HG02870 (cell line): Measurements from ENCODE around the gene ROR1.

Experiments used
- ATAC-seq: cut with Tn5 transposase; IDR thresholded peaks from one replicate; pipeline ENCODE4 v1.9.1; 2021; ENCODE audit warnings: mild to moderate bottlenecking, moderate library complexity; ENCODE audit not compliant: unreplicated experiment

Gene ROR1

GRCh38 chr1:63960326-63960725 lies 186.5 kb downstream of the ROR1 start:
- no peak for ATAC-seq

- no peak for ATAC-seq
Measured at GRCh38 chr1:63966016-63966415, 192.2 kb downstream of the ROR1 start.

GRCh38 chr1:63967901-63968300 lies 194.1 kb downstream of the ROR1 start:
- no peak for ATAC-seq

- ATAC-seq = no peak
Measured at GRCh38 chr1:63968663-63969440, 195.0 kb downstream of the ROR1 start.

GRCh38 chr1:63969441-63969901 lies 195.7 kb downstream of the ROR1 start:
- ATAC-seq = no peak

- no peak for ATAC-seq
Measured at GRCh38 chr1:63971557-63971956, 197.7 kb downstream of the ROR1 start.

GRCh38 chr1:63973005-63973419 lies 199.2 kb downstream of the ROR1 start:
- no peak for ATAC-seq

GRCh38 chr1:63974966-63975365 lies 201.1 kb downstream of the ROR1 start:
- ATAC-seq = no peak

GRCh38 chr1:63975481-63975880 lies 201.7 kb downstream of the ROR1 start:
- no peak for ATAC-seq

GRCh38 chr1:63976006-63976405 lies 202.2 kb downstream of the ROR1 start:
- ATAC-seq = no peak

- ATAC-seq = no peak
Measured at GRCh38 chr1:63977466-63977865, 203.6 kb downstream of the ROR1 start.

GRCh38 chr1:63980740-63981407 lies 207.1 kb downstream of the ROR1 start:
- ATAC-seq = no peak

- ATAC-seq = no peak
Measured at GRCh38 chr1:63981408-63981773, 207.6 kb downstream of the ROR1 start.

GRCh38 chr1:63982201-63982600 lies 208.4 kb downstream of the ROR1 start:
- ATAC-seq = no peak

- ATAC-seq = no peak
Measured at GRCh38 chr1:63983391-63984256, 209.8 kb downstream of the ROR1 start.

- ATAC-seq = no peak
Measured at GRCh38 chr1:63984257-63984929, 210.6 kb downstream of the ROR1 start.

GRCh38 chr1:63984930-63985290 lies 211.1 kb downstream of the ROR1 start:
- ATAC-seq = no peak

GRCh38 chr1:63987014-63987627 lies 213.3 kb downstream of the ROR1 start:
- ATAC-seq = no peak

GRCh38 chr1:63987628-63988024 lies 213.8 kb downstream of the ROR1 start:
- ATAC-seq = no peak

- ATAC-seq = no peak
Measured at GRCh38 chr1:63988941-63989340, 215.1 kb downstream of the ROR1 start.

GRCh38 chr1:63991685-63992084 lies 217.9 kb downstream of the ROR1 start:
- no peak for ATAC-seq
